Left lung (tissue), 10 donors: Measurements from ENCODE around the gene PTPRR. TPM values are rescaled to one million over a fixed set of nuclear protein-coding genes. Genes with fewer than 3 reads are reported as not detected.
"Not testable (repeated sequence)": the region's sequence is repeated elsewhere in the genome, so short reads cannot be mapped to it uniquely, and the experiment has no call there.

Source experiments
- ATAC-seq: fragments of 200-7000 bp; cut with Tn5 transposase; one replicate; pipeline ENCODE4 v1.9.1; 2020; ENCODE audit warnings: moderate library complexity
- DNase-seq, 4 donors: peaks; one replicate each; pipeline ENCODE4 v3.0.0-alpha.2; 2013 to 2020
- H3K27ac ChIP-seq, 2 donors: fragments of 200-600 bp; sonication (generic) in 1 of 2; one replicate each; pipeline versions ENCODE4 v1.5.0 to v1.8.0; 2020 to 2021
- H3K27me3 ChIP-seq, 2 donors: fragments of 200-600 bp; sonication (generic) in 1 of 2; one replicate each; pipeline versions ENCODE4 v1.5.0 to v1.8.0; 2020 to 2021
- H3K36me3 ChIP-seq, 2 donors: fragments of 200-600 bp; sonication (generic) in 1 of 2; one replicate each; pipeline versions ENCODE4 v1.5.0 to v1.8.0; 2020 to 2021
- H3K4me1 ChIP-seq, 2 donors: fragments of 200-600 bp; one replicate each; pipeline ENCODE4 v1.8.0; 2021
- H3K4me3 ChIP-seq, 2 donors: fragments of 200-600 bp; sonication (generic) in 1 of 2; one replicate each; pipeline versions ENCODE4 v1.5.0 to v1.8.0; 2020 to 2021; ENCODE audit warnings: mild to moderate bottlenecking in 1 of 2
- H3K9me3 ChIP-seq, 2 donors: fragments of 200-600 bp; sonication (generic) in 1 of 2; one replicate each; pipeline versions ENCODE4 v1.5.0 to v1.8.0; 2020 to 2021
- CTCF ChIP-seq, 2 donors: fragments of 200-600 bp; sonication (generic) in 1 of 2; IDR thresholded peaks; one replicate each; pipeline versions ENCODE4 v1.5.0 to v1.8.0; 2021; ENCODE audit warnings: antibody characterized with exemption in 2 of 2
- intact Hi-C, 2 donors: fragments of 100-400 bp; cut with DNase I; formaldehyde crosslinking; loops; one replicate each; pipeline versions ENCODE4 v1.11.2 to v1.14.2; 2022
- polyA plus RNA-seq, 6 donors: library from polyadenylated mRNA; unstranded; fragments of 120-200 nt; gene quantifications; one replicate each; pipeline ENCODE4 v1.2.1, GENCODE V29; 2013; ENCODE audit not compliant: insufficient read length in 6 of 6
- total RNA-seq, 2 donors: library from RNA; stranded (reverse); fragmentation: NEBNext Ultra II Directional; extraction: Animal tissue kit (Norgen Biotek cat#: 25700); gene quantifications; one replicate each; pipeline ENCODE4 v1.2.1, GENCODE V29; 2021
- donor health status: DM: no; HTN: yes; CAD: no.
- donor health status: DM: no; HTN: no; CAD: no.

The PTPRR gene
- total and polyA plus RNA-seq, 8 donors = 0.10 to 1.4 (median 0.20) TPM

- Histone ChIP-seq H3K4me1 (no peaks in the 10 kb centered on the region), H3K9me3 (no peaks in the 10 kb centered on the region), H3K4me3 (no peak overlapping the region), H3K27ac (no peak overlapping the region), H3K36me3 (no peaks in the 10 kb centered on the region), H3K27me3 (no peaks in the 10 kb centered on the region)
- TF ChIP-seq CTCF (IDR thresholded peaks at IDR 0.05) = no peak
- ATAC-seq (no peak), DNase-seq (no peak)
- intact Hi-C loops = no loop called here
These were observed 179.3 kb downstream of the PTPRR start for GRCh38 chr12:70741256-70741655.

- Histone ChIP-seq H3K27me3 (no peaks in the 10 kb centered on the region), H3K4me3 (no peak overlapping the region), H3K4me1 (no peaks in the 10 kb centered on the region), H3K9me3 (no peaks in the 10 kb centered on the region), H3K27ac (no peak overlapping the region), H3K36me3 (no peaks in the 10 kb centered on the region)
- no peak for TF ChIP-seq CTCF (IDR thresholded peaks at IDR 0.05)
- no peak for DNase-seq
- intact Hi-C loops = loop anchor here in 1 of 2 donors (10.0 kb wide), 1 partner anchor 275 kb away; no protein-coding TSS in a partner anchor
- no peak for ATAC-seq
These were observed 180.8 kb downstream of the PTPRR start for GRCh38 chr12:70739756-70740155.

- Histone ChIP-seq H3K4me3 (no peak overlapping the region), H3K9me3 (no peaks in the 10 kb centered on the region), H3K27ac (no peak overlapping the region), H3K27me3 (no peaks in the 10 kb centered on the region), H3K36me3 (no peaks in the 10 kb centered on the region), H3K4me1 (no peaks in the 10 kb centered on the region)
- DNase-seq (no peak), ATAC-seq (no peak)
- intact Hi-C loops = loop anchor here in 1 of 2 donors (10.0 kb wide), 1 partner anchor 278 kb away; no protein-coding TSS in a partner anchor
- no peak for TF ChIP-seq CTCF (IDR thresholded peaks at IDR 0.05)
These were observed 184.0 kb downstream of the PTPRR start for GRCh38 chr12:70736351-70737133.

DNA sequence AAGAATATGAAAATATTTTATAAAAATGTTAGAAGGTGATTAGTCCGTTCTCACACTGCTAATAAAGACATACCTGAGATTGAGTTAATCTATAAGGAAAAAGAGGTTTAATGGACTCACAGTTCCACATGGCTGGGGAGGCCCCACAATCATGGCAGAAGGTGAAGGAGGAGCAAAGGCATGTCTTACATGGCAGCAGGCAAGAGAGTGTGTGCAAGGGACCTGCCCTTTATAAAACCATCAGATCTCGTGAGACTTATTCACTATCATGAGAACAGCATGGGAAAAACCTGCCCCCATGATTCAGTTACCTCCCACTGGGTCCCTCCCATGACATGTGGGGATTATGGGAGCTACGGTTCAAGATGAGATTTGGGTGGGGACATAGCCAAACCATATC is 185.3 kb downstream of the PTPRR start:
- not testable (repeated sequence) for H3K27ac ChIP-seq, H3K4me3 ChIP-seq, ATAC-seq, H3K36me3 ChIP-seq, H3K27me3 ChIP-seq, H3K4me1 ChIP-seq, DNase-seq, H3K9me3 ChIP-seq
- intact Hi-C loops = loop anchor here in 1 of 2 donors (10.0 kb wide), 1 partner anchor 280 kb away; no protein-coding TSS in a partner anchor

DNA sequence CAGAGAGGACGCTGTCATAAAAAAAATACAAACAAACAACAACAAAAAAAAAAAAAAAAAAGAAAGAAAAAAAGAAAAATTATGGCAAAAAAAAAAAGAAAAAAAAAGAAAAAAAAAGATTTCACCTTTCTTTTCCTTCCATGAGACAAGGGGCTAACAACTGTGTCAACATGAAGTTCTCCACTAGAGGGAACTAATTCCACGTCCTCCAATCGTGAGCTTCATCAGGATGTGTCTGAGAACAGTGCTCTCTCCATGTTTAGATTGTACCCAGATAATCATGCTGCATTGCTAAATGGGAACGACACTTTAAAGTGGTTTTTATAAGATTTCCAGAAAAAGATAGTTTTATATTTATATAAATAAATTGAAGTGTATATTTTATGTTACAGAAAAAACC is 187.2 kb downstream of the PTPRR start:
- H3K4me1 ChIP-seq = no peaks in the 10 kb centered on the region
- no peak overlapping the region for H3K4me3 ChIP-seq
- TF ChIP-seq CTCF (IDR thresholded peaks at IDR 0.05) = peak; percentile 59 to 62
- H3K9me3 ChIP-seq = no peaks in the 10 kb centered on the region
- H3K27ac ChIP-seq = no peak overlapping the region
- intact Hi-C loops = loop anchor here in 1 of 2 donors (5.0 to 10.0 kb wide), 2 partner anchors 114 to 281 kb away; no protein-coding TSS in a partner anchor
- DNase-seq = peak in 1 of 4 donors; percentile 75
- no peaks in the 10 kb centered on the region for H3K27me3 ChIP-seq
- no peaks in the 10 kb centered on the region for H3K36me3 ChIP-seq
- peak; percentile 95 for ATAC-seq
